IMR-90 (cell line): ENCODE results near the gene SIX5. TPM values are rescaled to one million over a fixed set of nuclear protein-coding genes. Genes with fewer than 3 reads are reported as not detected.

ENCODE experiments used
- ATAC-seq: fragments of 200-7000 bp; cut with Tn5 transposase; 2 replicates; pipeline ENCODE4 v1.9.1; 2020; ENCODE audit warnings: low read depth, mild to moderate bottlenecking, moderate library complexity
- BruUV-seq: library from RNA; stranded (reverse); fragments of 400-500 nt; replicated peaks from 2 replicates; lab custom pipeline; 2021; lab: Mats Ljungman, UMichigan
- CTCF ChIA-PET: fragments of 300-600 bp; formaldehyde crosslinking; extraction: SDS; loops from one replicate; lab custom pipeline; 2021; ENCODE audit warnings: antibody characterized with exemption; lab: Yijun Ruan, JAX
- POLR2A ChIA-PET: fragments of 300-600 bp; sonication (Branson Sonifier 250); formaldehyde crosslinking; loops from one replicate; lab custom pipeline; 2022; ENCODE audit warnings: antibody characterized with exemption; ENCODE audit not compliant: unreplicated experiment; lab: Charles Lee
- DNase-seq: peaks from one replicate; pipeline ENCODE4 v3.0.0; 2013
- H2AFZ ChIP-seq: replicated peaks from 2 replicates; pipeline ENCODE3; 2013; ENCODE audit warnings: low read length, mild to moderate bottlenecking; ENCODE audit not compliant: poor library complexity
- H2AK5ac ChIP-seq: 2 replicates; pipeline ENCODE4 v1.6.1; 2013; ENCODE audit warnings: low read depth, low read length, inconsistent platforms
- H2AK9ac ChIP-seq: replicated peaks from 2 replicates; pipeline ENCODE3; 2013; ENCODE audit warnings: mild to moderate bottlenecking, low read depth, low read length, moderate library complexity; ENCODE audit not compliant: poor library complexity
- H2BK120ac ChIP-seq: 2 replicates; pipeline ENCODE4 v1.6.1; 2013; ENCODE audit warnings: low read depth, low read length, inconsistent platforms
- H2BK15ac ChIP-seq: 3 replicates; pipeline ENCODE4 v1.6.1; 2013; ENCODE audit warnings: low read depth, low read length, inconsistent platforms
- H2BK20ac ChIP-seq: 2 replicates; pipeline ENCODE4 v1.6.1; 2013; ENCODE audit warnings: low read depth, mild to moderate bottlenecking, inconsistent platforms, low read length, moderate library complexity
- H2BK5ac ChIP-seq: 2 replicates; pipeline ENCODE4 v1.6.1; 2013; ENCODE audit warnings: mild to moderate bottlenecking, low read depth, low read length, inconsistent platforms; ENCODE audit not compliant: poor library complexity, severe bottlenecking
- H3K14ac ChIP-seq: replicated peaks from 2 replicates; pipeline ENCODE4 v1.6.1; 2013; ENCODE audit warnings: low read depth, low read length, inconsistent platforms
- H3K18ac ChIP-seq: 2 replicates; pipeline ENCODE4 v1.6.1; 2013; ENCODE audit warnings: low read depth, low read length, control low read depth
- H3K23ac ChIP-seq: 2 replicates; pipeline ENCODE4 v1.6.1; 2013; ENCODE audit warnings: low read depth, low read length, inconsistent platforms
- H3K27ac ChIP-seq: 2 replicates; pipeline ENCODE4 v1.5.1; 2013; ENCODE audit warnings: mild to moderate bottlenecking, control low read depth, low read length; ENCODE audit not compliant: insufficient read depth
- H3K27me3 ChIP-seq: 2 replicates; pipeline ENCODE4 v1.6.1; 2013; ENCODE audit warnings: low read length; ENCODE audit not compliant: control insufficient read depth, insufficient read depth
- H3K36me3 ChIP-seq: 2 replicates; pipeline ENCODE4 v1.6.1; 2013; ENCODE audit warnings: low read length, mixed read lengths; ENCODE audit not compliant: control insufficient read depth, insufficient read depth
- H3K4ac ChIP-seq: 2 replicates; pipeline ENCODE4 v1.6.1; 2013; ENCODE audit warnings: low read depth, low read length, inconsistent platforms
- H3K4me1 ChIP-seq: 2 replicates; pipeline ENCODE4 v1.6.1; 2013; ENCODE audit warnings: low read length, mixed read lengths; ENCODE audit not compliant: control insufficient read depth, insufficient read depth
- H3K4me2 ChIP-seq: 2 replicates; pipeline ENCODE4 v1.6.1; 2013; ENCODE audit warnings: low read depth, mild to moderate bottlenecking, control low read depth, low read length, moderate library complexity
- H3K4me3 ChIP-seq: 2 replicates; pipeline ENCODE4 v1.5.1; 2013; ENCODE audit warnings: low read depth, mild to moderate bottlenecking, control low read depth, low read length, moderate library complexity; ENCODE audit not compliant: insufficient read depth
- H3K56ac ChIP-seq: 2 replicates; pipeline ENCODE4 v1.6.1; 2013; ENCODE audit warnings: low read length, inconsistent platforms; ENCODE audit not compliant: insufficient read depth; ENCODE audit errors: extremely low read depth
- H3K79me1 ChIP-seq, 2 experiments: 2 replicates each; pipeline ENCODE4 v1.6.1; 2013; ENCODE audit warnings: low read length in 2 of 2, inconsistent platforms in 1 of 2, low read depth in 1 of 2
- H3K9ac ChIP-seq: 2 replicates; pipeline ENCODE4 v1.6.1; 2013; ENCODE audit warnings: low read depth, low read length, control low read depth
- H3K9me1 ChIP-seq: 2 replicates; pipeline ENCODE4 v1.6.1; 2013; ENCODE audit warnings: low read length, inconsistent platforms; ENCODE audit not compliant: insufficient read depth
- H3K9me3 ChIP-seq: 2 replicates; pipeline ENCODE4 v1.6.1; 2013; ENCODE audit warnings: low read length; ENCODE audit not compliant: control insufficient read depth, insufficient read depth
- H4K20me1 ChIP-seq: 2 replicates; pipeline ENCODE4 v1.6.1; 2013; ENCODE audit warnings: low read length, inconsistent platforms; ENCODE audit not compliant: insufficient read depth
- H4K5ac ChIP-seq: 2 replicates; pipeline ENCODE4 v1.6.1; 2013; ENCODE audit warnings: mild to moderate bottlenecking, low read depth, low read length, control low read depth
- H4K8ac ChIP-seq, 2 experiments: 2 replicates each; pipeline ENCODE4 v1.6.1; 2013; ENCODE audit warnings: low read depth in 2 of 2, low read length in 2 of 2, control low read depth in 1 of 2, inconsistent platforms in 1 of 2
- H4K91ac ChIP-seq: 2 replicates; pipeline ENCODE4 v1.6.1; 2013; ENCODE audit warnings: low read depth, low read length, inconsistent platforms; ENCODE audit not compliant: insufficient read depth
- BHLHE40 ChIP-seq: fragments of 150-350 bp; IDR thresholded peaks from 2 replicates; pipeline ENCODE4 v1.6.1; 2016; ENCODE audit warnings: mild to moderate bottlenecking, low read depth, low read length
- CEBPB ChIP-seq: IDR thresholded peaks from 2 replicates; pipeline ENCODE4 v1.6.1; 2012; ENCODE audit warnings: low read depth, low read length, improper control_type of control experiment
- CHD1 ChIP-seq: IDR thresholded peaks from 2 replicates; pipeline ENCODE4 v1.6.1; 2012; ENCODE audit warnings: low read depth, low read length, improper control_type of control experiment
- CTCF ChIP-seq: conservative IDR thresholded peaks from 2 replicates; pipeline ENCODE4 v1.5.1; 2012; ENCODE audit warnings: mild to moderate bottlenecking, low read depth, low read length, improper control_type of control experiment
- FOS ChIP-seq: fragments of 150-350 bp; IDR thresholded peaks from 2 replicates; pipeline ENCODE4 v1.6.1; 2016; ENCODE audit warnings: low read depth, low read length
- MAFK ChIP-seq: IDR thresholded peaks from 2 replicates; pipeline ENCODE4 v1.6.1; 2012; ENCODE audit warnings: low read depth, low read length, improper control_type of control experiment
- MAZ ChIP-seq: IDR thresholded peaks from 2 replicates; pipeline ENCODE4 v1.6.1; 2012; ENCODE audit warnings: low read depth, mild to moderate bottlenecking, low read length, improper control_type of control experiment, moderate library complexity, borderline replicate concordance
- MXI1 ChIP-seq: IDR thresholded peaks from 2 replicates; pipeline ENCODE4 v1.6.1; 2012; ENCODE audit warnings: low read depth, mild to moderate bottlenecking, low read length, moderate library complexity, borderline replicate concordance
- NFE2L2 ChIP-seq: fragments of 150-350 bp; IDR thresholded peaks from 2 replicates; pipeline ENCODE4 v1.6.1; 2016; ENCODE audit warnings: low read depth, mild to moderate bottlenecking, low read length
- POLR2A ChIP-seq: IDR thresholded peaks from 2 replicates; pipeline ENCODE4 v1.6.1; 2012; ENCODE audit warnings: mild to moderate bottlenecking, low read depth, low read length
- RAD21 ChIP-seq: IDR thresholded peaks from 2 replicates; pipeline ENCODE4 v1.6.1; 2012; ENCODE audit warnings: low read length, improper control_type of control experiment
- RCOR1 ChIP-seq: IDR thresholded peaks from 2 replicates; pipeline ENCODE4 v1.6.1; 2012; ENCODE audit warnings: mild to moderate bottlenecking, low read length, improper control_type of control experiment; ENCODE audit not compliant: insufficient replicate concordance
- SMC3 ChIP-seq: fragments of 150-350 bp; IDR thresholded peaks from 2 replicates; pipeline ENCODE4 v1.6.1; 2016; ENCODE audit warnings: low read depth, mild to moderate bottlenecking, antibody characterized with exemption, low read length, moderate library complexity
- WGBS, 2 experiments: methylation state at CpG; one replicate each; pipeline versions ENCODE4 v1.1.5 to v1.1.7; 2013; ENCODE audit warnings: missing lambda C conversion rate in 2 of 2; ENCODE audit not compliant: insufficient read length in 1 of 2; ENCODE audit errors: extremely low coverage in 2 of 2; 5-methylcytosine and 5-hydroxymethylcytosine counted together
- dilution Hi-C: fragments of 300-500 bp; cut with HindIII; formaldehyde crosslinking; loops from one replicate; pipeline ENCODE4 v1.14.3; 2018; ENCODE audit warnings: low sequenced_read_pairs; ENCODE audit not compliant: unreplicated experiment
- in situ Hi-C: fragments of 300-500 bp; cut with MboI; formaldehyde crosslinking; loops from 3 replicates; pipeline ENCODE4 v1.14.3; 2019; ENCODE audit warnings: low sequenced_read_pairs, inconsistent platforms, mixed read lengths
- intact Hi-C: fragments of 100-400 bp; cut with micrococcal nuclease; formaldehyde crosslinking; loops from 2 replicates; pipeline ENCODE4 v1.10.0; 2022
- polyA plus RNA-seq, 3 experiments: library from polyadenylated mRNA; depleted of rRNA; stranded (reverse); fragments of >200 nt; gene quantifications; 2 replicates each; pipeline ENCODE4 v1.2.3, GENCODE V29; 2012; ENCODE audit warnings: low replicate concordance in 1 of 3
- total RNA-seq: library from RNA; depleted of rRNA; stranded (reverse); fragments of >200 nt; gene quantifications from 2 replicates; pipeline ENCODE4 v1.2.3, GENCODE V29; 2012
- TF ChIP-seq, protein P1 (sequence below): fragments of 150-350 bp; IDR thresholded peaks from 2 replicates; pipeline ENCODE4 v1.6.1; 2016; ENCODE audit warnings: low read depth, mild to moderate bottlenecking, low read length, moderate library complexity, borderline replicate concordance
- TF ChIP-seq, protein P2 (sequence below): fragments of 150-350 bp; IDR thresholded peaks from 2 replicates; pipeline ENCODE4 v1.6.1; 2017; ENCODE audit warnings: mild to moderate bottlenecking, antibody characterized with exemption, low read length, low read depth

The SIX5 gene
- total and polyA plus RNA-seq, 2 of the 4 experiments (the other 2 are of a cell fraction), result 0.90 to 15.5 TPM

DNA sequence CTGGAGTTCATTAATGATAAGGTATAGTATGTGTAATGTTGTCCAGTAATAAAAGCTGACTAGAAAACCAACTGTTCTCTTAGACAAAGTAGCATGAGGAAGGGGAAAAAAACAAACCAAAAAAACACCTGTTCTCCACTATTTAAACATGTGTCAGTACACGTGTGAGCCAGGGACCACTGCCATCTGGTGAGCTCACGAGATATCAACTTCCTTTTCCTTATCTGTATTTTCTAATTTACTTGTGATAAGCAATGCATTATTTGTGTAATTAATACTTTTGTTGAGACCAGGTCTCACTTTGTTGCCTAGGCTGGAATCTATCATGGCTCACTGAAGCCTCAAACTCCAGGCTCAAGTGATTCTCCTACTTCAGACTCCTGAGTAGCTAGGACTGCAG lies 4.3 kb upstream of the SIX5 start:
- H3K9me3 ChIP-seq, result no peaks in the 10 kb centered on the region
- peak overlapping the region; percentile 42 for H2AK9ac ChIP-seq
- no CpG with 5 or more reads among the region's 2 CpGs for WGBS, 2 experiments
- no peak overlapping the region for H3K56ac ChIP-seq
- H3K79me1 ChIP-seq, result peaks cover 4 to 14% of the 10 kb centered on the region in 2 experiments; a peak in 2 of 4 replicates
- CTCF ChIA-PET, result interaction anchor here (0.6 kb wide), 1 partner anchor 29 kb away, joined by 6 read pairs; no protein-coding TSS in a partner anchor
- no peak overlapping the region for H2BK20ac ChIP-seq
- no peak overlapping the region for H3K27ac ChIP-seq
- dilution Hi-C loops (no loop called here), intact Hi-C loops (no loop called here), in situ Hi-C loops (no loop called here)
- BruUV-seq, result no TSS peak
- no peak overlapping the region for H4K5ac ChIP-seq
- POLR2A ChIA-PET, result interaction anchor here (1.2 kb wide), 1 partner anchor 9 kb away, joined by 3 read pairs; the partner anchor contains the start of gene DMPK
- no peak overlapping the region for H4K91ac ChIP-seq
- no peak overlapping the region for H2BK15ac ChIP-seq
- no peaks in the 10 kb centered on the region; the same call in 1 of the 2 replicates for H3K9me1 ChIP-seq
- H2AK5ac ChIP-seq, result no peak overlapping the region
- no peak overlapping the region for H4K8ac ChIP-seq
- H2BK120ac ChIP-seq, result no peak overlapping the region
- H3K18ac ChIP-seq, result no peak overlapping the region
- H3K23ac ChIP-seq, result no peak overlapping the region
- no peak overlapping the region for H2AFZ ChIP-seq
- H3K36me3 ChIP-seq, result peaks cover 31% of the 10 kb centered on the region
- H3K14ac ChIP-seq, result no peak overlapping the region
- DNase-seq, result no peak
- no peak overlapping the region for H3K4ac ChIP-seq
- no peak overlapping the region for H3K9ac ChIP-seq
- H3K4me2 ChIP-seq, result no peak overlapping the region
- TF ChIP-seq BHLHE40 (no peak), MXI1 (no peak), NFE2L2 (no peak), CEBPB (no peak), MAZ (no peak), RCOR1 (no peak), CTCF (no peak), POLR2A (no peak), FOS (no peak), RAD21 (no peak), CHD1 (no peak), MAFK (no peak), SMC3 (no peak)
- TF ChIP-seq, protein P1, sequence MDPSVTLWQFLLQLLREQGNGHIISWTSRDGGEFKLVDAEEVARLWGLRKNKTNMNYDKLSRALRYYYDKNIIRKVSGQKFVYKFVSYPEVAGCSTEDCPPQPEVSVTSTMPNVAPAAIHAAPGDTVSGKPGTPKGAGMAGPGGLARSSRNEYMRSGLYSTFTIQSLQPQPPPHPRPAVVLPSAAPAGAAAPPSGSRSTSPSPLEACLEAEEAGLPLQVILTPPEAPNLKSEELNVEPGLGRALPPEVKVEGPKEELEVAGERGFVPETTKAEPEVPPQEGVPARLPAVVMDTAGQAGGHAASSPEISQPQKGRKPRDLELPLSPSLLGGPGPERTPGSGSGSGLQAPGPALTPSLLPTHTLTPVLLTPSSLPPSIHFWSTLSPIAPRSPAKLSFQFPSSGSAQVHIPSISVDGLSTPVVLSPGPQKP, result no peak
- TF ChIP-seq, protein P2, sequence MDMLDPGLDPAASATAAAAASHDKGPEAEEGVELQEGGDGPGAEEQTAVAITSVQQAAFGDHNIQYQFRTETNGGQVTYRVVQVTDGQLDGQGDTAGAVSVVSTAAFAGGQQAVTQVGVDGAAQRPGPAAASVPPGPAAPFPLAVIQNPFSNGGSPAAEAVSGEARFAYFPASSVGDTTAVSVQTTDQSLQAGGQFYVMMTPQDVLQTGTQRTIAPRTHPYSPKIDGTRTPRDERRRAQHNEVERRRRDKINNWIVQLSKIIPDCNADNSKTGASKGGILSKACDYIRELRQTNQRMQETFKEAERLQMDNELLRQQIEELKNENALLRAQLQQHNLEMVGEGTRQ, result no peak
- no peak overlapping the region for H2BK5ac ChIP-seq
- no peak overlapping the region for H3K4me3 ChIP-seq
- H3K27me3 ChIP-seq, result no peaks in the 10 kb centered on the region
- H3K4me1 ChIP-seq, result no peaks in the 10 kb centered on the region
- peaks cover 18% of the 10 kb centered on the region for H4K20me1 ChIP-seq
- ATAC-seq, result no peak
